GM18517 (cell line): Measurements from ENCODE around the gene F11R.
A peak's percentile ranks its signal among the peaks of the same experiment; 100 is the strongest.
"Not testable (repeated sequence)": the region's sequence is repeated elsewhere in the genome, so short reads cannot be mapped to it uniquely, and the experiment has no call there.

Source experiments
- ATAC-seq: cut with Tn5 transposase; IDR thresholded peaks from one replicate; pipeline ENCODE4 v1.9.1; 2021; ENCODE audit warnings: mild to moderate bottlenecking, moderate library complexity; ENCODE audit not compliant: unreplicated experiment

The F11R gene

GRCh38 chr1:161020509-161021164, at the start of gene F11R:
TSS of gene F11R (minus strand) at chr1:161021152. CDS start at chr1:161021073, 79 bp downstream.
- ATAC-seq = peak; percentile 39

DNA sequence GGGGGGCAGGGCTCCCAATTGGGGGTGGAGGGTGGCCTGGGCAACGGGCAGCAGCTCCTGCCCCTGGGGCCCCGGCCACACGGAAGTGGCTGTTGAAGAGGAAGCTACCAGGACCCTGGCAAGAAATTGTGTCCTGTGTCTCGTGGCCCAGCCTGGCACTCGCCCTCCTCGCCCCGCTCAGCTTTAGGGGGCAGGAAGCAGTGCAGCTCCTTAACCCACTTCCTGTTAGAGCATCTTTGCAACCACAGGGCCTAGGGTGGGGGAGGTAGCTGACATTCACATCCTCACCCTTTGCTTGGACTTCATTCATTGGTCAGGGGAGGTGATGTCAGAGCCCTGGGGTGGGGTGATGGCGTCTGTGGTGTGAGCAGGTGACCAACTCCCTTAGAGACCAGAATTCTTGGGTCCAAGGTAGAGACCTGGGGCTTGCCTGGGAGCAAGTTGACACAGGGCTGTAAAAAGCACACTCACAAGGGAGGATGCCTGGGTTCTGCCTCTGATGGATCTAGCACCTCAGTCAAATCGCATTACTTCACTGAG, 48.8 kb upstream of the F11R start, which contains the start of gene ARHGAP30:
Gene ARHGAP30, minus strand, starts transcription at position 161 of the 540 bp plus-strand sequence. CDS start 267 bp downstream, outside the sequence.
- peak; percentile 83 for ATAC-seq

DNA sequence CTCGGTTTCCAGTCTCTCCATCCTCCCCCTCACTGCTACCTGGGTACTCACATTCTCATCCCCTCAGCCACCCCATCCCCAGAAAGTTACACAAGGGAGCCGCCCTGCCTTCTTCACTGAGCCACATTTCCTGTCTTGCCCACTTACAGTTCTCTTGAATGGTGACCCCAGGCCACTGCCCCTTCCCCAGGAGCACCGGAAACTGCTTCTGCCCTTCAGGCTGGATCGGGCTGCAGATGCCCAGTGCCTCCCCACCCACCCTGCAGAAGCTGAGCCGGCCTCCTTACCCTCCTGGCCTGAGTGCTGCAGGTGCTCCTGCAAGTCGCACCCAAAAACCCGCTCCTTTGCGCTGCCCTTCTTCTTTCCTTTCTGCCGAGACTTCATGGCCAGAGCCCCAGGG, 48.3 kb upstream of the F11R start:
- no peak for ATAC-seq

GRCh38 chr1:161068306-161069234, 47.6 kb upstream of the F11R start:
- ATAC-seq = peak; percentile 46

- no peak for ATAC-seq
Measured at GRCh38 chr1:161066694-161067093, 45.7 kb upstream of the F11R start.

DNA sequence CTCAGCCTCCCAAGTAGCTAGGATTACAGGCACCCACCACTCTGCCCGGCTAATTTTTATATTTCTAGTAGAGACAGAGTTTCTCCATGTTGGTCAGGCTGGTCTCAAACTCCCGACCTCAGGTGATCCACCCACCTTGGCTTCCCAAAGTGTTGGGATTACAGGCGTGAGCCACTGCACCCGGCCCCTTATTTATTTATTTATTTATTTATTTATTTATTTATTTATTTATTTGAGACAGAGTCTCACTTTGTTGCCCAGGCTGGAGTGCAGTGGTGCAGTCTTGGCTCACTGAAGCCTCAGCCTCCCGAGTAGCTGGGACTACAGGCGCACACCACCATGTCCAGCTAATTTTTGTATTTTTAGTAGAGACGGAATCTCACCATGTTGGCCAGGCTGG, 44.7 kb upstream of the F11R start:
- not testable (repeated sequence) for ATAC-seq

DNA sequence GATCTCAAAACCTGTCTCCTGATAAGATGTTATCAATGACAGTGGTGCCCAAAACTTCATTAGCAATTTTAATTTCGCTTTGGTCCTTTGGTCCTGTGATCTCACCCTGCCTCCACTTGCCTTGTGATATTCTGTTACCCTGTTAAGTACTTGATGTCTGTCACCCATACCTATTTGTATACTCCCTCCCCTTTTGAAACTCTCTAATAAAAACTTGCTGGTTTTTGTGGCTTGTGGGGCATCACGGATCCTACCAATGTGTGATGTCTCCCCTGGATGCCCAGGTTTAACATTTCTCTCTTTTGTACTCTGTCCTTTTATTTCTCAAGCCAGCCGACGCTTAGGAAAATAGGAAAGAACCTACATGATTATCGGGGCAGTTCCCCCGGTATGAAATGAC, 43.0 kb upstream of the F11R start:
- ATAC-seq = not testable (repeated sequence)

GRCh38 chr1:161061419-161061818, 40.5 kb upstream of the F11R start:
- no peak for ATAC-seq

GRCh38 chr1:161059293-161059692, 38.3 kb upstream of the F11R start:
- ATAC-seq = no peak

GRCh38 chr1:161054805-161055204, 33.9 kb upstream of the F11R start:
- no peak for ATAC-seq

DNA sequence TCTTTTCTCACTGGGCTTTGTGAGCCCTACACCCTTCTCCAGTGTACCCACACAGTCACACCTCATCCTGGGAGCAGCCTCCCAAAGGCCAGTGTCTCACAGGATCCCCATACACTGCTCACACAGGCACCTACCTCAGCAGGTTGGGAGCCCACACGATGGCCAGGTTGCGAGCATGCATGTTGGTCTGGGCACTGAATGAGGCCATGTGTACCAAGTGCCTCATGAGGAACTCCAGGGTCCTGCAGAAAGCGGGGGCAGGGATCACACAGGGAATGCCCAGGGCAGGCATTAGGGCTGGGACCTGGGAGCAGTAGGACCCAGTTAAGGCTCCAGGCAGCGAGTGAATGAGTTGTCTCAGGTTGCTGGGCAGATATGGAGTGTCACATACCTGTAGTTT, 33.3 kb upstream of the F11R start:
- ATAC-seq = no peak

GRCh38 chr1:161052899-161053298, 31.9 kb upstream of the F11R start:
- no peak for ATAC-seq

DNA sequence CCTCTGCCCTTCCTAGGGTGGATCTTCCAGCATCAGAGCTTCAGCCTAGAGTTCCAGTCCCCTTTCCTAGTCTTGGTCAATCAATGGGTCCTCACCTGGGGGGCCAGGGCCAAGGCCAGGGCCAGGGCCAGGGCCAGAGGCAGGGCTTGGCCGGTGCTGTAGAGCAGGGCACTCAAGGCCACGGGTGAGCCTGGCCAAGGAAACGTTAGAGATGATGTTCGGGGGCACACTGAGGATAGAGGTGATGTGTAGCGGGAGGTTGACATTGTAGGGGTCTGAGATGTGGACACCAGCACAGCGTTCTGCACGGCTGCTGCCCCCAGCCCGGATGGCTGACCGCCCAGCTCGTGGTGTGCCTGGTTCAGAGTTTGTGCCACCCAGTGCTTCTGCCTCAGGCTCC, 30.3 kb upstream of the F11R start:
- no peak for ATAC-seq

- ATAC-seq = no peak
Measured at GRCh38 chr1:161048949-161049722, 28.2 kb upstream of the F11R start.

DNA sequence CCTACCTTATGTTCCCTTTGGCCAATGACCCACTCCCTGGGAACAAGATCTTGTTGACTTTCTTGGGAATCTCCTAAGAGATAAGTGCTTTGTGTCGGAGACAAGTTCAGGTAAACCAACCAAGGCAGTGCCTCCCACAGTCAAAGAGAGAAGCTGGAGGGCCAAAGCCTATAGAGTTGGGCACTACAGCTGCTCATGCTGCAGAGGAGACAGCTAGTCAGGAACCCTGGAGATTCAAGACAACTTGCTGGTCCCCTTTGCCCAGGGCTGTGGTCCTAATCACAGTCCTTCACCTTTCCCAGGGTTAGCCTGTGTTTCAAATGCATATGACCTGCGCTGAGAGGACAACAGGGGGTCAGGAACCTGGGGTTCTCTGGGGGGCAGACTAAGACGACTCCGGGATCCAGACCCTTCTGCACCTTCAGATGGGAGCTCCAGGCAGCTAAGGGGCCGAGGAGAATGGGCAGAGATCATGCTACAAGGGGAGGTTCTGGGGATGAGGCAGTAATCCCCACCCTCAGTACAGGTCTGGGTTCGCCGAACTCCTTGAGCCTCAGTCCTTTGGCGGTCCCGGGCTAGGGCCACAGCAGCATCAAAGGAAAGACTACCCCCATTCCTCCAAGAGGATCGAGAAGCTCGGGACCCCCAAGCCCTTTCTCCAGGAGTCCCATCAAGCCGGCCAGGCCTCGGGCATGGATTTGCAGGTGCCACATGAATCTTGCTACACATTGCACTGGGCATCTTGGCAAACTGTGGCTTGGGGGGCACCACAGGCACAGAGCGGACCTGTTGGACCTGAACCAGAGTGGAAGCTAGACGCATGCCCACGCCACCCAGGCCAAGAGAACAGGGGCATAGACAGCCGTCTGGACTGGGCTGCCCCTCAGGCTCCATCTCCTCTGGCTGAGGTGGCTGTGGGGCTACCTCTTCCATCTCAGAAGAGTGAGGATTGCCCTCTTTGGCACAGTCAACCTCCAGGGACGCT, 26.8 kb upstream of the F11R start:
- ATAC-seq = no peak

DNA sequence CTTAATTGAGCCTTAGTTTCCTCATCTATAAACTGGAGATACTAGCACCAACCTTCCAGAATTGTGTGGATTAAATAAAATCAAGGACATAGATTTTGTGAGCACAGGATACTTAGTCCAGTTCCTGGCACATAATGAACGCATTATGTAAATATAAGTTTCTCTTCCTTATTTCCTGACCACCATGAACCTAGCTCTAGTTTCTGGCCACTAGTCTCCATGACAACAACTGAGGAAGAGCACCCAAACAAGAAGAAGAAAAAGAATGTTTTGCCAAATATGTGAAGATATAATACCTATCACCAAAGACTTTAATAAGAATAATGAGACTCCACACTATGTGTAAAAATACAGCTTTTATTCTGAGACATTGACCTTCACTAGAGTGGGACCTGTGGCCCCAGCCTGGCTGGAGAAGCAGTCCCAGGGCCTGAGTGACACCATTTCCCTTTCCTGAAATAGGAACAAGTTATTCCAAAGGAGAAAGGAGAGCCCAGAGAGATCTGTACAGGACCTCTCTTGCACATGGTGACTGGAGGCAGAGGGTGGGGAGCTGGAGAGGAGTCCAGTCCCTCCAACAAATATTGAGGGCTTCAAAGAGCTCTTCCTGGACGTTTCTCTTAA, 25.8 kb upstream of the F11R start:
- peak; percentile 51 for ATAC-seq

GRCh38 chr1:161045736-161046604, 25.0 kb upstream of the F11R start, which contains the start of gene USF1:
TSS of gene USF1 (minus strand) at chr1:161045977. CDS start at chr1:161043275, 2,702 bp downstream.
- peak; percentile 52 for ATAC-seq
